Measurements from ENCODE around the gene SNAPC2.

SNAPC2 gene

DNA sequence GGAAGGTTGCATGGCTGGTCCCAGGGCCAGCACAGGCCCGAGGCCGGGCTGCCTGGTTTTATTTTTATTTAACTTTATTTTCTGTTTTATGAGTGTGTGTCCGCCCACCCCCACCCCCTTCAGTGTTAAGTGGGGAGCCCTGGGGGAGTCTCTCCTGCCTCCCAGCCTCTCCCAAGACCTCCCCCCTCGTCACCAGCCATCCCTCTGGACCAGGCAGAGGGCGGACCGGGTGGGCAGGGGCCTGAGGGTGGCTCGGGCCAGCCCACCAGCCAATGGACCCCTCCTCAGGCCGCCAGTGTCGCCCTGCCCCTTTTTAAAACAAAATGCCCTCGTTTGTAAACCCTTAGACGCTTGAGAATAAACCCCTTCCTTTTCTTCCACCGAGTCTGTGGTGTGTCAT, 6.0 kb upstream of the SNAPC2 start:
- no peak for DNase-seq (ENCODE audit: low read depth)
- TF ChIP-seq MYC (IDR thresholded peaks at IDR 0.05; ENCODE audit: low read depth, low read length) (no peak), POLR2A (IDR thresholded peaks at IDR 0.05; ENCODE audit: extremely low read depth, insufficient read length) (no peak)
- TF ChIP-seq, protein P1, sequence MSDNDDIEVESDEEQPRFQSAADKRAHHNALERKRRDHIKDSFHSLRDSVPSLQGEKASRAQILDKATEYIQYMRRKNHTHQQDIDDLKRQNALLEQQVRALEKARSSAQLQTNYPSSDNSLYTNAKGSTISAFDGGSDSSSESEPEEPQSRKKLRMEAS (IDR thresholded peaks at IDR 0.05; ENCODE audit: low read depth, low read length): no peak
- TF ChIP-seq, protein P2, sequence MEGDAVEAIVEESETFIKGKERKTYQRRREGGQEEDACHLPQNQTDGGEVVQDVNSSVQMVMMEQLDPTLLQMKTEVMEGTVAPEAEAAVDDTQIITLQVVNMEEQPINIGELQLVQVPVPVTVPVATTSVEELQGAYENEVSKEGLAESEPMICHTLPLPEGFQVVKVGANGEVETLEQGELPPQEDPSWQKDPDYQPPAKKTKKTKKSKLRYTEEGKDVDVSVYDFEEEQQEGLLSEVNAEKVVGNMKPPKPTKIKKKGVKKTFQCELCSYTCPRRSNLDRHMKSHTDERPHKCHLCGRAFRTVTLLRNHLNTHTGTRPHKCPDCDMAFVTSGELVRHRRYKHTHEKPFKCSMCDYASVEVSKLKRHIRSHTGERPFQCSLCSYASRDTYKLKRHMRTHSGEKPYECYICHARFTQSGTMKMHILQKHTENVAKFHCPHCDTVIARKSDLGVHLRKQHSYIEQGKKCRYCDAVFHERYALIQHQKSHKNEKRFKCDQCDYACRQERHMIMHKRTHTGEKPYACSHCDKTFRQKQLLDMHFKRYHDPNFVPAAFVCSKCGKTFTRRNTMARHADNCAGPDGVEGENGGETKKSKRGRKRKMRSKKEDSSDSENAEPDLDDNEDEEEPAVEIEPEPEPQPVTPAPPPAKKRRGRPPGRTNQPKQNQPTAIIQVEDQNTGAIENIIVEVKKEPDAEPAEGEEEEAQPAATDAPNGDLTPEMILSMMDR (IDR thresholded peaks at IDR 0.05; ENCODE audit: low read depth, low read length): no peak
- no peak overlapping the region for H3K4me3 ChIP-seq (ENCODE audit: low read depth, low read length)

DNA sequence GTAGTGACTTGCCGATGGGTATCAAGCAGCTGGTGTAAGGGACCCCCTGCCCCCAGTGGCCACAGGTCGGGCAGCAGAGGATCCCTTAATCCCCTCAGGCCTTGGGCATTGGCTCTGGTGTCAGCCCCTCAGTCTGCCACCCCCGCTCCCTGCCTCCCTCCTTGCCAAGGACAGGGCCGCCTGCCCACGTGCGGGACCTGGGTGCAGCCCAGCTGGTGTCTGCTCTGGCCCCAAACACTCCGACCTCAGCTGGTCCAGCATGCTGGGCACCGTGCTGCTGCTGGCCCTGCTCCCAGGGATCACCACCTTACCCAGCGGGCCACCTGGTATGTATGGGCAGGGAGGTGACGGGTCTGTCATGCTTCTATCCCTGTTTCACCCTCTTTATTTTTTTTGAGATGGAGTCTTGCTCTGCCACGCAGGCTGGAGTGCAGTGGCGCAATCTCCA, 5.5 kb upstream of the SNAPC2 start, which contains the start of gene TGFBR3L:
Gene TGFBR3L (plus strand): TSS at position 233 of the 448 bp plus-strand sequence.
- DNase-seq (ENCODE audit: low read depth): no peak
- TF ChIP-seq, protein P1 (IDR thresholded peaks at IDR 0.05; ENCODE audit: low read depth, low read length): no peak
- no peak for TF ChIP-seq POLR2A (IDR thresholded peaks at IDR 0.05; ENCODE audit: extremely low read depth, insufficient read length)
- no peak within 1 kb of the TSS for H3K4me3 ChIP-seq (ENCODE audit: low read depth, low read length)

DNA sequence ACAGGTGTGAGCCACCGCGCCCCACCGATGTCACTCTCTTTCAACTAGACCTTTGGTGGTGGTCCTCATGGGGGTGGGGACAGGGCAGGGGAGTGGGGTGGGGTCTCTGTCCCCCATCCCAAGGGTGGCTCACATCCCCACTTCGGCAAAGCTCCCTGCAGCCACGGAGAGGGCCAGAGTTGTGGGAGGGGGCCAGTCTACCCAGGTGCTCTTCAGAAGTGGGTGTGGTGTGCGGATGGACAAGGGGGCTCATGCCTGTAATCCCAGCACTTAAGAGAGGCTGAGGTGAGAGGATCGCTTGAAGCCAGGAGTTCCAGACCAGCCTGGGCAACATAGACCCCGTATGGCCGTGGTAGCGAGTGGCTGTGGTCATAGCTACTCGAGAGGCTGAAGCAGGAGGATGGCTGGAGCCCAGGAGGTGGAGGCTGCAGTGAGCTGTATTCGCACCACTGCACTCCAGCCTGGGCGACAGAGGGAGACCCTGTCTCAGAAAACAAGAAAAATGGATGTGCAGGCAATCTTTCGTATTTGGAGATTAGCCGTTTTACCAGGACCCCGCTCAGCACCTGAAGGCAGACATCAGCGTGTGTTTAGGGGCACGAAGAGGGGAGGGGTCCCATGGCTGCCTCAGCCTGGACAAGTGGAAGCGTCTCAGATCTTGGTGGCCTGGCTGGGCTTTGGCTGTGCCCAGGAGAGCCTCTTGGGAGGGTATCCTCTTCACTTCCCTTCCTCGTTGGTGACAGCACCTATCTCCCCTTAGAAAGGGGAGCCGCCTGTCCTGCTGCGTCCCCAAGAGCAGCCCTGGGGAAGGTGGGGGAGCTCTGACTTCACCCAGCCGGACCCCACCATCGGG, 4.7 kb upstream of the SNAPC2 start:
- DNase-seq (ENCODE audit: low read depth): no peak
- no peak overlapping the region for H3K4me3 ChIP-seq (ENCODE audit: low read depth, low read length)
- no peak for TF ChIP-seq MYC (IDR thresholded peaks at IDR 0.05; ENCODE audit: low read depth, low read length)
- no peak for TF ChIP-seq POLR2A (IDR thresholded peaks at IDR 0.05; ENCODE audit: extremely low read depth, insufficient read length)
- TF ChIP-seq, protein P2 (IDR thresholded peaks at IDR 0.05; ENCODE audit: low read depth, low read length): no peak
- TF ChIP-seq, protein P1 (IDR thresholded peaks at IDR 0.05; ENCODE audit: low read depth, low read length): no peak

DNA sequence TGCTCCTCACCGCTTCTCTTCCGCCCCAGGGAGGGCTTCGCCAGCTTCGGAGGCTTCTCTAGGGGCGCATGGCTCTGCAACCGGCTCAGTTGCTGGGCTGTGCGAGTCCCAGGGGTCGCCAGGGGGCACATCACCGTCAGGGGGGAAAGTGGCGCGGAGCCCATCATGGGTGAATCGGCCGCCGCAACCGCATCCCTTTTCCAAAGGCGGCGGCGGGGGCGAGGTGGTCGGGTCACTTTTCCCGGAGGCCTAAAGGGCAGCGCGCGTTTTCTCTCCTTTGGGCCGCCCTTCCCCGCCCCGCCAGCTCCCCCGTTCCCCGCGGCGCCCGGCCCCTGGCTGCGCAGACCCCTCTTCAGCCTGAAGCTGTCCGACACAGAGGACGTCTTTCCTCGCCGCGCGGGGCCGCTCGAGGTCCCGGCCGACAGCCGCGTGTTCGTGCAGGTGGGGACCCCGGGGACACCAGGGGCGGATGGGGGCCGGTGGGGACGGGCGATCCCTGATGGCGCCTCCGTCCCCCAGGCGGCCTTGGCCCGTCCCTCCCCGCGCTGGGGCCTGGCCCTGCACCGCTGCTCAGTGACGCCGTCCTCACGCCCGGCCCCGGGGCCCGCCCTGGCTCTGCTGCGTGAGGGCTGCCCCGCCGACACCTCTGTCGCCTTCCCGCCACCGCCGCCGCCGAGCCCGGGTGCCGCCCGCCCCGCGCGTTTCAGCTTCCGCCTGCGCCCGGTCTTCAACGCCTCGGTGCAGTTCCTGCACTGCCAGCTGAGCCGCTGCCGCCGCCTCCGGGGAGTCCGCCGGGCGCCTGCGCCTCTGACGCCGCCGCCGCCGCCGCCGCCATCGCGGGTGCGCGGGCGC, 3.8 kb upstream of the SNAPC2 start:
- TF ChIP-seq, protein P2 (IDR thresholded peaks at IDR 0.05; ENCODE audit: low read depth, low read length): no peak
- TF ChIP-seq POLR2A (IDR thresholded peaks at IDR 0.05; ENCODE audit: extremely low read depth, insufficient read length): no peak
- no peak for TF ChIP-seq MYC (IDR thresholded peaks at IDR 0.05; ENCODE audit: low read depth, low read length)
- TF ChIP-seq, protein P1 (IDR thresholded peaks at IDR 0.05; ENCODE audit: low read depth, low read length): no peak
- no peak overlapping the region for H3K4me3 ChIP-seq (ENCODE audit: low read depth, low read length)
- peak; percentile 52 for DNase-seq (ENCODE audit: low read depth)

DNA sequence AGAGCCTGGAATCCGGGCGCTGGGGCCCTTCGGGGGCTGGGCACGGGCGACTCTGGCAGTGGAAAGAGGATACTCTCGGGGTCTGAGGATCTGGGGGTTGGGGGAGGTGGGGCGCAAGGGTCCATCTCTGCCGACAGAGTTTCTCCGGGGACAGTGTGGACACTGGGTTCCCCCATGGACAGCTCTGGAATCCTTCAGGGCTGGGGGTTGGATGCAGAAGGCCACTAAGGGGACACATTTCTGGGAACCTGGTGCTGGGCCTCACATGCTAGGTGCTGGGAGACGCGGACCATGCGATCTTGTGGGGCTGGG, 3.2 kb upstream of the SNAPC2 start:
- H3K4me3 ChIP-seq (ENCODE audit: low read depth, low read length): no peak overlapping the region
- no peak for DNase-seq (ENCODE audit: low read depth)
- TF ChIP-seq MYC (IDR thresholded peaks at IDR 0.05; ENCODE audit: low read depth, low read length): no peak
- TF ChIP-seq, protein P1 (IDR thresholded peaks at IDR 0.05; ENCODE audit: low read depth, low read length): no peak
- TF ChIP-seq, protein P2 (IDR thresholded peaks at IDR 0.05; ENCODE audit: low read depth, low read length): no peak
- TF ChIP-seq POLR2A (IDR thresholded peaks at IDR 0.05; ENCODE audit: extremely low read depth, insufficient read length): no peak

Measured in NB4 (cell line).